ENCODE data around the gene AFF3. TPM values are rescaled to one million over a fixed set of nuclear protein-coding genes. Genes with fewer than 3 reads are reported as not detected.

AFF3 gene
- total RNA-seq, 5 donors from 2014 or later (not counting 1 experiment from before 2014, with no cell fraction given) = 9.9 to 23.5 (median 11.5) TPM

DNA sequence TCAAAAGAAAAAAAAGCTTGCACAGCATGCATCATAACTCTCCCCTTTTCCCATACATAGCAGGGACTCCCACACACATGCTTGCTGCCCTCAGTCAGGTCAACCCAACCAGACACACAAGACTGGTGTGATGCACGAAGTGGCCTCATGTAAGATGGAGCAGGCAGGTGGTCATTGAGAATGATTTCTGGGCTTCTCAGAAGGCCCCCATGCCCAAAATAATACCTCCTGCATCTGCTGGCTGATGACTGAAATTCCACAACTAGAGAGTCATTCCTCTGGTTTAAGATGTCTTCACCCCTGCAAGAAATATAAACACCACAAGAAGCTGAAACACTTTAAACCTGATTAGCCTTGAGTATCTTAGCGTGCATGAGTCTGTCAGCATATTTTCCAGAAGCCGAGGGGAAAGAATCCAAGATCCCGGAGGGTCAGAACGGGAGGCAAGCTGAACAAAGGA is 131.1 kb downstream of the AFF3 start:
- H3K4me1 Mint-ChIP-seq = no peaks in the 10 kb centered on the region
- H3K27me3 Mint-ChIP-seq = no peaks in the 10 kb centered on the region
- POLR2A ChIA-PET = no interaction called here
- no peak overlapping the region for H3K4me3 Mint-ChIP-seq
- ATAC-seq (replicated peaks in 1 of 4) = no peak
- H3K4me3 ChIP-seq (ENCODE audit: control insufficient read depth in 1 of 2, extremely low read depth in 1 of 2, low read length in 1 of 2) = no peak overlapping the region
- H3K36me3 Mint-ChIP-seq = peaks cover 18% of the 10 kb centered on the region
- H3K27ac ChIP-seq (ENCODE audit: low read length) = no peak overlapping the region
- H3K36me3 ChIP-seq (ENCODE audit: control insufficient read depth in 2 of 2, extremely low read depth in 1 of 2, insufficient read depth in 1 of 2, low read length in 1 of 2) = peaks cover 0 to 10% of the 10 kb centered on the region in 2 donors
- WGBS (ENCODE audit: insufficient coverage) = 90% methylated on average over 4 of the region's 5 CpGs
- DNase-seq = no peak
- no peaks in the 10 kb centered on the region for H3K4me1 ChIP-seq (ENCODE audit: control insufficient read depth in 1 of 2, extremely low read depth in 1 of 2, insufficient read depth in 2 of 2, low read length in 2 of 2)
- no peaks in the 10 kb centered on the region for H3K9me3 ChIP-seq
- no peaks in the 10 kb centered on the region for H3K9me3 Mint-ChIP-seq
- no peak overlapping the region for H3K27ac Mint-ChIP-seq
- CTCF ChIA-PET = interaction anchor here in 1 of 2 donors (0.6 kb wide), 1 partner anchor 252 kb away, joined by 3 read pairs; no protein-coding TSS in a partner anchor
- no peaks in the 10 kb centered on the region for H3K27me3 ChIP-seq (replicated peaks in 1 of 2; ENCODE audit: control insufficient read depth in 2 of 2, extremely low read depth in 1 of 2, insufficient read depth in 2 of 2, low read length in 1 of 2)

DNA sequence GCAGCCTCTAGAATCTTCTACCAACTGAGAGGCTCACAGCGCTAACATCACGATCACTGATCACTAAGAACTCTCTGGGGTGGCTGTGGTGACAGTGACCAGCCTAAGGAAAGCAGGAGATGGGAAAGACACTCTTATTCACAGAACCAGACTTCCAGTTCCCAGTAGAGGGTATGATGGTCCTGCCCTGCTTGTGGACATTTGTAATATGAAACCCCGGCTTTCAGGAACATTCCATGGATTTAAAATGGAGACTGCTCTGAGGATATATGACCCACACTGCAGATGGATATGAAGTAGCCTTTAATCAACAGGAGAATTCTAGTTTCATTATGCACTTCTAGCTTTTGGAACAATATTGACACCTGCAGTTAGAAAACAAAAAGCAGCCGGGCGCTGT is 131.8 kb downstream of the AFF3 start:
- Histone ChIP-seq H3K36me3 (ENCODE audit: control insufficient read depth in 2 of 2, extremely low read depth in 1 of 2, insufficient read depth in 1 of 2, low read length in 1 of 2) (peaks cover 0 to 10% of the 10 kb centered on the region in 2 donors), H3K4me3 (ENCODE audit: control insufficient read depth in 1 of 2, extremely low read depth in 1 of 2, low read length in 1 of 2) (no peak overlapping the region), H3K4me1 (ENCODE audit: control insufficient read depth in 1 of 2, extremely low read depth in 1 of 2, insufficient read depth in 2 of 2, low read length in 2 of 2) (no peaks in the 10 kb centered on the region), H3K27ac (ENCODE audit: low read length) (no peak overlapping the region), H3K27me3 (replicated peaks in 1 of 2; ENCODE audit: control insufficient read depth in 2 of 2, extremely low read depth in 1 of 2, insufficient read depth in 2 of 2, low read length in 1 of 2) (no peaks in the 10 kb centered on the region), H3K9me3 (no peaks in the 10 kb centered on the region)
- Mint-ChIP-seq H3K9me3 (no peaks in the 10 kb centered on the region), H3K27me3 (no peaks in the 10 kb centered on the region), H3K4me1 (no peaks in the 10 kb centered on the region), H3K27ac (no peak overlapping the region), H3K36me3 (peaks cover 18% of the 10 kb centered on the region), H3K4me3 (no peak overlapping the region)
- no peak for ATAC-seq (replicated peaks in 1 of 4)
- ChIA-PET POLR2A (no interaction called here), CTCF (no interaction called here)
- WGBS (ENCODE audit: insufficient coverage) = 94% methylated on average over 2 of the region's 5 CpGs
- no peak for DNase-seq

DNA sequence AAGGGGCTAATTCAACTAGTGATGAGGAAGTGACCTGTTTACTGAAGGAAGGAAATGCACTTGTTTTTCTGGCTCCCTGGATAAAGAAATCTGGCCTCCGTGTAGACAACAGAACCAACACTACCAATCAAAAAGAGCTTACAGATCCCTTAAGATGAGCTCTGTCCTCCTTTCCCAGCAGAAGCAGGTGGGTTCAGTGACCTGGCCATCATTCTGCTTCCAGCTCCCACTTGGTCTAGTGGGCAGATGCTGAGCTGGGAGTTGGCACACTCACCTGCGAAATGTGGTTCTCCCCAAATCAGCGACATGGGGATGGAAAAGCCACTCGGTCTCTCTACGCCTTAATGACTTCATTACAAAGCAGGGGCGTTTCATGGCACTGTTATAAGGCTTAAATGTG is 132.6 kb downstream of the AFF3 start:
- ChIA-PET POLR2A (interaction anchor here in 1 of 2 donors (0.6 kb wide), 1 partner anchor 11 kb away, joined by 4 read pairs; no protein-coding TSS in a partner anchor), CTCF (no interaction called here)
- WGBS (ENCODE audit: insufficient coverage) = no CpG with 5 or more reads among the region's 6 CpGs
- no peak overlapping the region for H3K4me3 ChIP-seq (ENCODE audit: control insufficient read depth in 1 of 2, extremely low read depth in 1 of 2, low read length in 1 of 2)
- H3K4me1 Mint-ChIP-seq = no peaks in the 10 kb centered on the region
- no peaks in the 10 kb centered on the region for H3K4me1 ChIP-seq (ENCODE audit: control insufficient read depth in 1 of 2, extremely low read depth in 1 of 2, insufficient read depth in 2 of 2, low read length in 2 of 2)
- no peak overlapping the region for H3K27ac Mint-ChIP-seq
- H3K36me3 Mint-ChIP-seq = peaks cover 18% of the 10 kb centered on the region
- H3K9me3 Mint-ChIP-seq = no peaks in the 10 kb centered on the region
- no peaks in the 10 kb centered on the region for H3K27me3 ChIP-seq (replicated peaks in 1 of 2; ENCODE audit: control insufficient read depth in 2 of 2, extremely low read depth in 1 of 2, insufficient read depth in 2 of 2, low read length in 1 of 2)
- no peak overlapping the region for H3K27ac ChIP-seq (ENCODE audit: low read length)
- ATAC-seq (replicated peaks in 1 of 4) (no peak), DNase-seq (no peak)
- H3K36me3 ChIP-seq (ENCODE audit: control insufficient read depth in 2 of 2, extremely low read depth in 1 of 2, insufficient read depth in 1 of 2, low read length in 1 of 2) = peaks cover 0 to 10% of the 10 kb centered on the region in 2 donors
- H3K4me3 Mint-ChIP-seq = no peak overlapping the region
- H3K27me3 Mint-ChIP-seq = no peaks in the 10 kb centered on the region
- H3K9me3 ChIP-seq = no peaks in the 10 kb centered on the region

DNA sequence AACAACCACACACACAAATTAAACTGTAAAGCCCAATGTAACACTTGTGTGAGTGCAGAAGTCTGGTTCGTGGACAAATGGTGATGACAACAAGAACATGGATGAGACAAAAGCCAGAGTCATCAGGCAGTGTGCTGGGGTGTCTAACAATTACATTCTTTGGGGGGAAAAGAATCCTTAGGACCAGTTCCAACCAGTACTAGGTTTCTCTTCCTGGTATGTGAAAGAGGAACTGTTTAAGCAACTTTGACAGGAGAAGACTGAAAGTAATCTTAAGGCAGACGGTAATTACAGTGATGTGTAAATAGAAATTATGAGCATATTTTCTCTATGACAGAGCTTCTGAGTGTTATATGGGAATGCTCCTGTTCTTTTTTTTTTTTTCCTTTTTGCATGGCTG is 133.4 kb downstream of the AFF3 start:
- Mint-ChIP-seq H3K27ac (no peak overlapping the region), H3K27me3 (no peaks in the 10 kb centered on the region), H3K36me3 (peaks cover 18% of the 10 kb centered on the region), H3K4me3 (no peak overlapping the region), H3K4me1 (no peaks in the 10 kb centered on the region), H3K9me3 (no peaks in the 10 kb centered on the region)
- H3K4me1 ChIP-seq (ENCODE audit: control insufficient read depth in 1 of 2, extremely low read depth in 1 of 2, insufficient read depth in 2 of 2, low read length in 2 of 2) = no peaks in the 10 kb centered on the region
- H3K27me3 ChIP-seq (replicated peaks in 1 of 2; ENCODE audit: control insufficient read depth in 2 of 2, extremely low read depth in 1 of 2, insufficient read depth in 2 of 2, low read length in 1 of 2) = no peaks in the 10 kb centered on the region
- DNase-seq (no peak), ATAC-seq (replicated peaks in 1 of 4) (no peak)
- H3K9me3 ChIP-seq = no peaks in the 10 kb centered on the region
- CTCF ChIA-PET = no interaction called here
- H3K36me3 ChIP-seq (ENCODE audit: control insufficient read depth in 2 of 2, extremely low read depth in 1 of 2, insufficient read depth in 1 of 2, low read length in 1 of 2) = peaks cover 0 to 10% of the 10 kb centered on the region in 2 donors
- WGBS (ENCODE audit: insufficient coverage) = no CpG with 5 or more reads among the region's 2 CpGs
- no peak overlapping the region for H3K27ac ChIP-seq (ENCODE audit: low read length)
- no peak overlapping the region for H3K4me3 ChIP-seq (ENCODE audit: control insufficient read depth in 1 of 2, extremely low read depth in 1 of 2, low read length in 1 of 2)
- POLR2A ChIA-PET = interaction anchor here in 1 of 2 donors (0.6 kb wide), 1 partner anchor 12 kb away, joined by 4 read pairs; no protein-coding TSS in a partner anchor

DNA sequence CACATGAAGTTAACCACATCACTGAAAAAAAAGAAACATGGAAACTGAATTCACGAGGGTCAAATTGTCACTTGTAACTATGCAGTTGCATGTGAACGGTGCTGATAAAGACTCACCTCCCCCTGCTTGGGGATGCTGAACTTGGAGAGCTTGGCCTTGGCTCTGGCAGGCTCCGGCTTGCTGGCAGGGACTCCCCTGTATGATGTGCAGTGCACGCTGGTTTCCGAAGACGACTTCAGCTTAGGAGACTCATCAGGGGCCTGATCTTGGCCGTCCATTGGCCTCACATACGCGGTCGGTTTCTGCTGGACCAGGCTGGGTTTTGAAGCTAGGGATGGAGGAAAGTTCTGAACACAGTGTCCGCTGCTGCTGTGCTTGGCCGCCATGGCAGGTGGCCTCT is 135.9 kb downstream of the AFF3 start:
- 93% methylated on average over 6 of the region's 12 CpGs for WGBS (ENCODE audit: insufficient coverage)
- no peaks in the 10 kb centered on the region for H3K4me1 Mint-ChIP-seq
- ChIA-PET POLR2A (no interaction called here), CTCF (interaction anchor here in 1 of 2 donors (0.6 kb wide), 1 partner anchor 257 kb away, joined by 6 read pairs; no protein-coding TSS in a partner anchor)
- H3K9me3 Mint-ChIP-seq = no peaks in the 10 kb centered on the region
- H3K27ac Mint-ChIP-seq = no peak overlapping the region
- Histone ChIP-seq H3K9me3 (no peaks in the 10 kb centered on the region), H3K4me3 (ENCODE audit: control insufficient read depth in 1 of 2, extremely low read depth in 1 of 2, low read length in 1 of 2) (no peak overlapping the region), H3K4me1 (ENCODE audit: control insufficient read depth in 1 of 2, extremely low read depth in 1 of 2, insufficient read depth in 2 of 2, low read length in 2 of 2) (peaks cover 0 to 5% of the 10 kb centered on the region in 2 experiments), H3K36me3 (ENCODE audit: control insufficient read depth in 2 of 2, extremely low read depth in 1 of 2, insufficient read depth in 1 of 2, low read length in 1 of 2) (peaks cover 0 to 10% of the 10 kb centered on the region in 2 donors), H3K27ac (ENCODE audit: low read length) (no peak overlapping the region), H3K27me3 (replicated peaks in 1 of 2; ENCODE audit: control insufficient read depth in 2 of 2, extremely low read depth in 1 of 2, insufficient read depth in 2 of 2, low read length in 1 of 2) (no peaks in the 10 kb centered on the region)
- H3K36me3 Mint-ChIP-seq = peaks cover 18% of the 10 kb centered on the region
- ATAC-seq (replicated peaks in 1 of 4) = no peak
- no peak overlapping the region for H3K4me3 Mint-ChIP-seq
- H3K27me3 Mint-ChIP-seq = no peaks in the 10 kb centered on the region
- no peak for DNase-seq

DNA sequence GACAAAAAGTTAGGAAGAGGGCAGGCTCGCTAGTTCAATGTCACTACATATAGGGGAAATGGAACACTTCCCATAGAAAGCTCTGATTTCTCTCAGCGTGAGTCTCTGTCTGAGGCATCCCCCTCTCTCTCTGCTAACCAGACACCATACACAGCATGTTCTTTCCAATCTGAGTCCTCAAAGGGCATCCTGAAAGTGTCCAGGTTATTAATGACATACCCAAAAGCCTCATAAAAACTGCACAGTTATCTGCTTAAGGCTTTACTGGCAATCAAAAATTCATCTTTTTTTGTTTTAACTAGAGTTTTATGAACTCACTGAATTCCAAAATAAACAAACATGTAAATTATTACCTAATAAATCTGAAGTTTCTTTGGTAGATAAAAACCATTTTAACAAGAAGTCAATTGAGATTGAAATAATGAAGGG is 137.4 kb downstream of the AFF3 start:
- ATAC-seq (replicated peaks in 1 of 4) = no peak
- H3K27ac ChIP-seq (ENCODE audit: low read length) = no peak overlapping the region
- H3K9me3 ChIP-seq = no peaks in the 10 kb centered on the region
- no peak for DNase-seq
- Mint-ChIP-seq H3K27me3 (no peaks in the 10 kb centered on the region), H3K4me1 (peaks cover 0 to 6% (median 4%) of the 10 kb centered on the region in 3 donors), H3K4me3 (no peak overlapping the region), H3K36me3 (peaks cover 18% of the 10 kb centered on the region), H3K27ac (no peak overlapping the region), H3K9me3 (no peaks in the 10 kb centered on the region)
- H3K4me1 ChIP-seq (ENCODE audit: control insufficient read depth in 1 of 2, extremely low read depth in 1 of 2, insufficient read depth in 2 of 2, low read length in 2 of 2) = peaks cover 0 to 5% of the 10 kb centered on the region in 2 experiments
- CTCF ChIA-PET = no interaction called here
- no peak overlapping the region for H3K4me3 ChIP-seq (ENCODE audit: control insufficient read depth in 1 of 2, extremely low read depth in 1 of 2, low read length in 1 of 2)
- WGBS (ENCODE audit: insufficient coverage) = 100% methylated on average over 2 of the region's 2 CpGs
- POLR2A ChIA-PET = no interaction called here
- no peaks in the 10 kb centered on the region for H3K27me3 ChIP-seq (replicated peaks in 1 of 2; ENCODE audit: control insufficient read depth in 2 of 2, extremely low read depth in 1 of 2, insufficient read depth in 2 of 2, low read length in 1 of 2)
- peaks cover 0 to 8% of the 10 kb centered on the region in 2 donors for H3K36me3 ChIP-seq (ENCODE audit: control insufficient read depth in 2 of 2, extremely low read depth in 1 of 2, insufficient read depth in 1 of 2, low read length in 1 of 2)

Data from T-cell (primary cell).